ENCODE data around the gene PARG.
"Not testable (repeated sequence)": the region's sequence is repeated elsewhere in the genome, so short reads cannot be mapped to it uniquely, and the experiment has no call there.

The PARG gene

GRCh38 chr10:49941447-49942338 lies at the start of gene PARG, which contains the start of gene TIMM23B:
Gene PARG (minus strand): TSS chr10:49942027. CDS start chr10:49941725, 302 bp downstream.
Gene TIMM23B (plus strand): TSS chr10:49942053. CDS start chr10:49942195, 142 bp downstream.
- not testable (repeated sequence) for TF ChIP-seq GATA3, GATA2 (IDR thresholded peaks at IDR 0.05; ENCODE audit: low read depth, low read length)

- TF ChIP-seq GATA2, GATA3 (IDR thresholded peaks at IDR 0.05; ENCODE audit: low read depth, low read length): not testable (repeated sequence)
Observed at GRCh38 chr10:49988376-49988775, 46.5 kb upstream of the PARG start, which contains the start of gene AGAP6. Gene AGAP6 (plus strand): TSS chr10:49988406. CDS start chr10:49988716, 310 bp downstream.

- TF ChIP-seq GATA3 (IDR thresholded peaks at IDR 0.05; ENCODE audit: low read depth, low read length) (no peak), GATA2 (IDR thresholded peaks at IDR 0.05; ENCODE audit: low read depth, low read length) (no peak)
Observed at GRCh38 chr10:49844775-49845595, 96.8 kb downstream of the PARG start.

- TF ChIP-seq GATA2 (IDR thresholded peaks at IDR 0.05; ENCODE audit: low read depth, low read length) (peak; percentile 17; the same call in 1 of the 2 replicates), GATA3 (IDR thresholded peaks at IDR 0.05; ENCODE audit: low read depth, low read length) (no peak)
Observed at GRCh38 chr10:49841615-49842332, 100.1 kb downstream of the PARG start.

GRCh38 chr10:49837685-49838084 lies 104.1 kb downstream of the PARG start:
- TF ChIP-seq GATA2 (IDR thresholded peaks at IDR 0.05; ENCODE audit: low read depth, low read length): no peak
- no peak for TF ChIP-seq GATA3 (IDR thresholded peaks at IDR 0.05; ENCODE audit: low read depth, low read length)

GRCh38 chr10:49837051-49837478 lies 104.8 kb downstream of the PARG start:
- TF ChIP-seq GATA3 (IDR thresholded peaks at IDR 0.05; ENCODE audit: low read depth, low read length): no peak
- TF ChIP-seq GATA2 (IDR thresholded peaks at IDR 0.05; ENCODE audit: low read depth, low read length): no peak

GRCh38 chr10:49834976-49835375 lies 106.9 kb downstream of the PARG start:
- TF ChIP-seq GATA2 (IDR thresholded peaks at IDR 0.05; ENCODE audit: low read depth, low read length) (no peak), GATA3 (IDR thresholded peaks at IDR 0.05; ENCODE audit: low read depth, low read length) (no peak)

- no peak for TF ChIP-seq GATA2 (IDR thresholded peaks at IDR 0.05; ENCODE audit: low read depth, low read length)
- no peak for TF ChIP-seq GATA3 (IDR thresholded peaks at IDR 0.05; ENCODE audit: low read depth, low read length)
Observed at GRCh38 chr10:49834201-49834600, 107.6 kb downstream of the PARG start.

- TF ChIP-seq GATA2 (IDR thresholded peaks at IDR 0.05; ENCODE audit: low read depth, low read length): no peak
- no peak for TF ChIP-seq GATA3 (IDR thresholded peaks at IDR 0.05; ENCODE audit: low read depth, low read length)
Observed at GRCh38 chr10:49833168-49833567, 108.7 kb downstream of the PARG start.

GRCh38 chr10:49831352-49832035 lies 110.3 kb downstream of the PARG start:
- TF ChIP-seq GATA2 (IDR thresholded peaks at IDR 0.05; ENCODE audit: low read depth, low read length): no peak
- TF ChIP-seq GATA3 (IDR thresholded peaks at IDR 0.05; ENCODE audit: low read depth, low read length): no peak

GRCh38 chr10:49830846-49831245 lies 111.0 kb downstream of the PARG start:
- no peak for TF ChIP-seq GATA3 (IDR thresholded peaks at IDR 0.05; ENCODE audit: low read depth, low read length)
- no peak for TF ChIP-seq GATA2 (IDR thresholded peaks at IDR 0.05; ENCODE audit: low read depth, low read length)

GRCh38 chr10:49830016-49830415 lies 111.8 kb downstream of the PARG start:
- no peak for TF ChIP-seq GATA3 (IDR thresholded peaks at IDR 0.05; ENCODE audit: low read depth, low read length)
- TF ChIP-seq GATA2 (IDR thresholded peaks at IDR 0.05; ENCODE audit: low read depth, low read length): no peak

- TF ChIP-seq GATA2 (IDR thresholded peaks at IDR 0.05; ENCODE audit: low read depth, low read length) (no peak), GATA3 (IDR thresholded peaks at IDR 0.05; ENCODE audit: low read depth, low read length) (no peak)
Observed at GRCh38 chr10:49827297-49827696, 114.5 kb downstream of the PARG start.
